ENCODE measurements around the gene GPRASP1. TPM values are rescaled to one million over a fixed set of nuclear protein-coding genes. Genes with fewer than 3 reads are reported as not detected.
A peak's percentile ranks its signal among the peaks of the same experiment; 100 is the strongest.

The GPRASP1 gene
- total RNA-seq: 10 to 100 TPM; 32.6 to 69.1 (median 36.0) TPM
- 26.0 TPM for total RNA-seq (2013)
- 12.3 to 204 (median 134) reads per million in 29 experiments for total RNA-seq

DNA sequence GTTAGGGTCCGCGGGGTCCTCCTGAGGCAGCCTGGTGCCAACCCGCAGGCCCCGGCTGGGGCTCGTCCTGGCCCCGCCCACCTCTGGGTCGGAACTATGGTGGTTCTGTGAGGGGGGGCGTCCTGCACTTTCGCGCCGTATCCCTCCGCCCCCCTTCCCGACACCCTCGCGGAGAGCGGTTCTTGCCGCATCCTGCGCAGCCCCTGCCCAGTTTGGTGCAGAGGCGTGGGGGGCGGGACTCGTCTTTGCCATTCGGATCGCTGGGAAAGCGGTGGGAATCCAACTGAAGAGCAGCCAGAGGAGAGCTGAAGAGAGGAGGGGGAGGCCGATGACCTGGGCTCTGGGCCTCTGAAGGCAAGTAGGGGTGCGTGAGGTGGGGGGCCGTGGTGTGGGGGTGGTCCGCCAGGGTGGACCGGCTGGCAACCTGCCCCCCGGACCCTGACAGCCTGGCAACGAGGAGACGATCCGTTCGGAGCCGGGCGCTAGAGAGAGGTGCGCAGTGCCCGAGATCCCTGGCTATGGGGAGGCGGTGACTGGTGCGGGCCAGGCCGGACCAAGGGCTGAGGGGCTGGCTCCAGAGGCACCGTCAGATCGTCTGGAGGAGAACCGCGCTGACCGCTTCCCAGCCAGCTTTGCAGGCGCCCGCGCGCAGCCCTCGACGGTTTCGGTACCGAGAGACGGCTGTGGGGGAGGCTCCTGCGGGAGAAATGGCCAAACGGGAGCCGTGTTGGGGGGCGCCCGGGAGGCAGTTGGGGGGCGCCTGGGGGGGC lies at the start of gene GPRASP1:
TSS of gene GPRASP1 (plus strand) at position 242 of the 770 bp plus-strand sequence. CDS start 2,431 bp downstream, outside the sequence.
- Mint-ChIP-seq H3K36me3 (peaks cover 19% of the 10 kb centered on the region), H3K27ac (peak within 1 kb of the TSS; percentile 98), H3K4me3 (peak within 1 kb of the TSS; percentile 97 to 99 (median 98)), H3K9me3 (no peaks in the 10 kb centered on the region), H3K4me1 (peaks cover 20 to 41% (median 40%) of the 10 kb centered on the region in 3 donors), H3K27me3 (peaks cover 0 to 6% of the 10 kb centered on the region in 2 donors)
- peak within 1 kb of the TSS; percentile 65 to 87 for H3K4me3 ChIP-seq (ENCODE audit: control insufficient read depth in 1 of 2, extremely low read depth in 1 of 2, low read length in 1 of 2)
- POLR2A ChIA-PET: no interaction called here
- peak; percentile 70 to 75 (median 71) for ATAC-seq (replicated peaks in 1 of 4)
- no peaks in the 10 kb centered on the region for H3K27me3 ChIP-seq (replicated peaks in 1 of 2; ENCODE audit: control insufficient read depth in 2 of 2, extremely low read depth in 1 of 2, insufficient read depth in 2 of 2, low read length in 1 of 2)
- H3K36me3 ChIP-seq (ENCODE audit: control insufficient read depth in 2 of 2, extremely low read depth in 1 of 2, insufficient read depth in 1 of 2, low read length in 1 of 2): peaks cover 0 to 2% of the 10 kb centered on the region in 2 donors
- H3K27ac ChIP-seq (ENCODE audit: low read length): peak within 1 kb of the TSS; percentile 63
- 0% methylated on average over 18 of the region's 61 CpGs for WGBS (ENCODE audit: insufficient coverage)
- DNase-seq: peak; percentile 45 to 74 (median 62)
- H3K4me1 ChIP-seq (ENCODE audit: control insufficient read depth in 1 of 2, extremely low read depth in 1 of 2, insufficient read depth in 2 of 2, low read length in 2 of 2): peaks cover 0 to 25% of the 10 kb centered on the region in 2 experiments
- no peaks in the 10 kb centered on the region for H3K9me3 ChIP-seq
- CTCF ChIA-PET: interaction anchor here (0.7 to 1.0 kb wide), 2 partner anchors 182 to 978 kb away, joined by 3 to 4 read pairs; no protein-coding TSS in a partner anchor

GRCh38 chrX:102604327-102604726 lies 47.0 kb upstream of the GPRASP1 start:
- POLR2A ChIA-PET: interaction anchor here in 1 of 2 donors (1.0 kb wide), 1 partner anchor 56 kb away, joined by 3 read pairs; no protein-coding TSS in a partner anchor
- peaks cover 47 to 71% (median 48%) of the 10 kb centered on the region in 3 donors for H3K4me1 Mint-ChIP-seq

GRCh38 chrX:102606115-102606514 lies 45.2 kb upstream of the GPRASP1 start:
- DNase-seq (no peak), ATAC-seq (replicated peaks in 1 of 4) (no peak)
- Mint-ChIP-seq H3K27ac (no peak overlapping the region), H3K4me1 (peaks cover 39 to 64% (median 41%) of the 10 kb centered on the region in 3 donors), H3K27me3 (no peaks in the 10 kb centered on the region), H3K9me3 (no peaks in the 10 kb centered on the region), H3K4me3 (no peak overlapping the region), H3K36me3 (peaks cover 39% of the 10 kb centered on the region)
- ChIA-PET CTCF (no interaction called here), POLR2A (no interaction called here)
- WGBS (ENCODE audit: insufficient coverage): no CpG with 5 or more reads among the region's 1 CpG
- Histone ChIP-seq H3K27ac (ENCODE audit: low read length) (no peak overlapping the region), H3K4me1 (ENCODE audit: control insufficient read depth in 1 of 2, extremely low read depth in 1 of 2, insufficient read depth in 2 of 2, low read length in 2 of 2) (no peaks in the 10 kb centered on the region), H3K4me3 (ENCODE audit: control insufficient read depth in 1 of 2, extremely low read depth in 1 of 2, low read length in 1 of 2) (no peak overlapping the region), H3K9me3 (no peaks in the 10 kb centered on the region), H3K27me3 (replicated peaks in 1 of 2; ENCODE audit: control insufficient read depth in 2 of 2, extremely low read depth in 1 of 2, insufficient read depth in 2 of 2, low read length in 1 of 2) (no peaks in the 10 kb centered on the region), H3K36me3 (ENCODE audit: control insufficient read depth in 2 of 2, extremely low read depth in 1 of 2, insufficient read depth in 1 of 2, low read length in 1 of 2) (peaks cover 0 to 5% of the 10 kb centered on the region in 2 donors)

More at GRCh38 chrX:102604327-102604726, 47.0 kb upstream of the GPRASP1 start:
- Histone ChIP-seq H3K9me3 (no peaks in the 10 kb centered on the region), H3K4me1 (ENCODE audit: control insufficient read depth in 1 of 2, extremely low read depth in 1 of 2, insufficient read depth in 2 of 2, low read length in 2 of 2) (no peaks in the 10 kb centered on the region), H3K27me3 (replicated peaks in 1 of 2; ENCODE audit: control insufficient read depth in 2 of 2, extremely low read depth in 1 of 2, insufficient read depth in 2 of 2, low read length in 1 of 2) (no peaks in the 10 kb centered on the region), H3K27ac (ENCODE audit: low read length) (no peak overlapping the region), H3K4me3 (ENCODE audit: control insufficient read depth in 1 of 2, extremely low read depth in 1 of 2, low read length in 1 of 2) (no peak overlapping the region), H3K36me3 (ENCODE audit: control insufficient read depth in 2 of 2, extremely low read depth in 1 of 2, insufficient read depth in 1 of 2, low read length in 1 of 2) (peaks cover 0 to 2% of the 10 kb centered on the region in 2 donors)
- Mint-ChIP-seq H3K27ac (no peak overlapping the region), H3K9me3 (no peaks in the 10 kb centered on the region), H3K27me3 (no peaks in the 10 kb centered on the region), H3K4me3 (no peak overlapping the region), H3K36me3 (peaks cover 24% of the 10 kb centered on the region)
- ATAC-seq (replicated peaks in 1 of 4): no peak
- CTCF ChIA-PET: no interaction called here
- WGBS (ENCODE audit: insufficient coverage): no CpG with 5 or more reads among the region's 1 CpG
- no peak for DNase-seq

DNA sequence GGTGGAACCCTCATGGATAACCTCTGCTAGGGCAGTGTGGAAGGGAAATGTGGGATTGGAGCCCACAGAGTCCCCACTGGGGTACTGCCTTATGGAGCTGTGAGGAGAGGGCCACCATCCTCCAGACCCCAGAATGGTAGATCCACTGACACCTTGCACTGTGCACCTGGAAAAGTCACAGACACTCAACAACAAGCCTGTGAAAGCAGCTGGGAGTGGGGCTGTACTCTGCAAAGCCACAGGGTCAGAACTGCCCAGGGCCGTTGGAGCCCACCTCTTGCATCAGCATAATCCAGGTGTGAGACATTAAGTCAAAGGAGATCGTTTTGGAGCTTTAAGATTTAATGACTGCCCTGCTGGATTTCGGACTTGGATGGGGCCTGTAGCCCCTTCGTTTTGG lies 40.4 kb upstream of the GPRASP1 start:
- no peaks in the 10 kb centered on the region for H3K27me3 ChIP-seq (replicated peaks in 1 of 2; ENCODE audit: control insufficient read depth in 2 of 2, extremely low read depth in 1 of 2, insufficient read depth in 2 of 2, low read length in 1 of 2)
- WGBS (ENCODE audit: insufficient coverage): no CpG with 5 or more reads among the region's 4 CpGs
- Mint-ChIP-seq H3K9me3 (no peaks in the 10 kb centered on the region), H3K27ac (no peak overlapping the region), H3K36me3 (peaks cover 56% of the 10 kb centered on the region), H3K4me3 (no peak overlapping the region), H3K4me1 (peaks cover 31 to 42% (median 31%) of the 10 kb centered on the region in 3 donors), H3K27me3 (no peaks in the 10 kb centered on the region)
- peaks cover 0 to 5% of the 10 kb centered on the region in 2 donors for H3K36me3 ChIP-seq (ENCODE audit: control insufficient read depth in 2 of 2, extremely low read depth in 1 of 2, insufficient read depth in 1 of 2, low read length in 1 of 2)
- H3K9me3 ChIP-seq: no peaks in the 10 kb centered on the region
- ATAC-seq (replicated peaks in 1 of 4): no peak
- no peak for DNase-seq
- ChIA-PET CTCF (no interaction called here), POLR2A (no interaction called here)
- no peak overlapping the region for H3K4me3 ChIP-seq (ENCODE audit: control insufficient read depth in 1 of 2, extremely low read depth in 1 of 2, low read length in 1 of 2)
- H3K4me1 ChIP-seq (ENCODE audit: control insufficient read depth in 1 of 2, extremely low read depth in 1 of 2, insufficient read depth in 2 of 2, low read length in 2 of 2): no peaks in the 10 kb centered on the region
- no peak overlapping the region for H3K27ac ChIP-seq (ENCODE audit: low read length)

DNA sequence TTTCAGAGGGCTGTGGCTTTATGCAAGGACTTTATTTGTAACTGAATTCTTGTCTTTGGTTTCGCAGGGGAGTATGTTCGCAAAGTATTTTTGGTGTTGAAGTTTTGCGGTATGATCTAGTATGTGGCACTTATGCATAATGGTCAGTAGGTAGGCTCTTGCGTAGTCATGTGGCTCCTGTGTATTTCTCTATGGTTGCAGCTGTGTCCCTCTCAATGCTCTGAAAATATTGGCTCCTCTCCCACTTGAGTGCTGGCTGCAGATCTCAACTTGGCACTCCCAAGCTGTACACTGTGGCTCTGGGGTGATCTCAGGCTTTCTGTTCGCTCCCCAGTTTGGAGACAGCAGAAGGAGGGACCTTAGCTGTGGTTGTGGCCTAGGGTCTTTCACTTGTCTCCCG lies 27.2 kb upstream of the GPRASP1 start:
- POLR2A ChIA-PET: no interaction called here
- WGBS (ENCODE audit: insufficient coverage): 29% methylated on average over 3 of the region's 6 CpGs
- no peak overlapping the region for H3K27ac Mint-ChIP-seq

GRCh38 chrX:102627640-102628039 lies 23.6 kb upstream of the GPRASP1 start:
- POLR2A ChIA-PET: no interaction called here
- Mint-ChIP-seq H3K4me3 (no peak overlapping the region), H3K36me3 (peaks cover 34% of the 10 kb centered on the region), H3K4me1 (peaks cover 0 to 25% (median 18%) of the 10 kb centered on the region in 3 donors), H3K27ac (no peak overlapping the region), H3K9me3 (no peaks in the 10 kb centered on the region), H3K27me3 (peaks cover 0 to 11% of the 10 kb centered on the region in 2 donors)
- CTCF ChIA-PET: interaction anchor here in 1 of 2 donors (1.2 kb wide), 1 partner anchor 13 kb away, joined by 3 read pairs; no protein-coding TSS in a partner anchor
- Histone ChIP-seq H3K27ac (ENCODE audit: low read length) (no peak overlapping the region), H3K36me3 (ENCODE audit: control insufficient read depth in 2 of 2, extremely low read depth in 1 of 2, insufficient read depth in 1 of 2, low read length in 1 of 2) (no peaks in the 10 kb centered on the region), H3K4me3 (ENCODE audit: control insufficient read depth in 1 of 2, extremely low read depth in 1 of 2, low read length in 1 of 2) (no peak overlapping the region), H3K4me1 (ENCODE audit: control insufficient read depth in 1 of 2, extremely low read depth in 1 of 2, insufficient read depth in 2 of 2, low read length in 2 of 2) (peaks cover 0 to 2% of the 10 kb centered on the region in 2 experiments), H3K9me3 (no peaks in the 10 kb centered on the region), H3K27me3 (replicated peaks in 1 of 2; ENCODE audit: control insufficient read depth in 2 of 2, extremely low read depth in 1 of 2, insufficient read depth in 2 of 2, low read length in 1 of 2) (no peaks in the 10 kb centered on the region)
- DNase-seq: peak in 1 of 35 experiments; percentile 13
- no CpG with 5 or more reads among the region's 1 CpG for WGBS (ENCODE audit: insufficient coverage)
- no peak for ATAC-seq (replicated peaks in 1 of 4)

More for the DNA sequence above, 27.2 kb upstream of the GPRASP1 start:
- Mint-ChIP-seq H3K36me3 (peaks cover 62% of the 10 kb centered on the region), H3K4me3 (no peak overlapping the region), H3K4me1 (peaks cover 0 to 30% (median 22%) of the 10 kb centered on the region in 3 donors), H3K27me3 (peaks cover 0 to 8% of the 10 kb centered on the region in 2 donors), H3K9me3 (peaks cover 0 to 9% (median 5%) of the 10 kb centered on the region in 3 donors)
- no peak overlapping the region for H3K27ac ChIP-seq (ENCODE audit: low read length)
- DNase-seq (no peak), ATAC-seq (replicated peaks in 1 of 4) (no peak)
- H3K9me3 ChIP-seq: no peaks in the 10 kb centered on the region
- CTCF ChIA-PET: no interaction called here
- H3K27me3 ChIP-seq (replicated peaks in 1 of 2; ENCODE audit: control insufficient read depth in 2 of 2, extremely low read depth in 1 of 2, insufficient read depth in 2 of 2, low read length in 1 of 2): no peaks in the 10 kb centered on the region
- peaks cover 0 to 2% of the 10 kb centered on the region in 2 experiments for H3K4me1 ChIP-seq (ENCODE audit: control insufficient read depth in 1 of 2, extremely low read depth in 1 of 2, insufficient read depth in 2 of 2, low read length in 2 of 2)
- no peak overlapping the region for H3K4me3 ChIP-seq (ENCODE audit: control insufficient read depth in 1 of 2, extremely low read depth in 1 of 2, low read length in 1 of 2)
- no peaks in the 10 kb centered on the region for H3K36me3 ChIP-seq (ENCODE audit: control insufficient read depth in 2 of 2, extremely low read depth in 1 of 2, insufficient read depth in 1 of 2, low read length in 1 of 2)
